ENCODE data around the gene RAPGEF4. TPM values are rescaled to one million over a fixed set of nuclear protein-coding genes. Genes with fewer than 3 reads are reported as not detected.

Gene RAPGEF4
- total and polyA plus RNA-seq, 2 of the 4 experiments (the other 2 are of a cell fraction): 1.7 to 3.2 TPM

GRCh38 chr2:173028141-173028540 is 292.5 kb downstream of the RAPGEF4 start:
- no CpG with 5 or more reads among the region's 1 CpG for WGBS, 2 experiments (ENCODE audit: extremely low coverage in 2 of 2, insufficient read length in 1 of 2)
- H3K9me1 ChIP-seq (ENCODE audit: insufficient read depth, low read length): peaks cover 2% of the 10 kb centered on the region
- H4K5ac ChIP-seq (ENCODE audit: low read depth, low read length): peak overlapping the region; percentile 100
- H3K4ac ChIP-seq (ENCODE audit: low read depth, low read length): peak overlapping the region; percentile 91
- intact Hi-C loops (cut with micrococcal nuclease): loop anchor here (1.0 to 5.0 kb wide), 4 partner anchors 47 to 1314 kb away; partner anchors contain the start of gene MAP3K20
- BruUV-seq (replicated peaks): no TSS peak
- no peaks in the 10 kb centered on the region for H3K27me3 ChIP-seq (ENCODE audit: control insufficient read depth, insufficient read depth, low read length)
- peak overlapping the region; percentile 75 for H3K9ac ChIP-seq (ENCODE audit: low read depth, low read length)
- peaks cover 9% of the 10 kb centered on the region for H3K4me1 ChIP-seq (ENCODE audit: control insufficient read depth, insufficient read depth, low read length)
- H3K27ac ChIP-seq (ENCODE audit: insufficient read depth, low read length): peak overlapping the region; percentile 99; the same call in 1 of the 2 replicates
- no peaks in the 10 kb centered on the region for H3K36me3 ChIP-seq (ENCODE audit: control insufficient read depth, insufficient read depth, low read length)
- H3K9me3 ChIP-seq (ENCODE audit: control insufficient read depth, insufficient read depth, low read length): no peaks in the 10 kb centered on the region
- H3K23ac ChIP-seq (ENCODE audit: low read depth, low read length): peak overlapping the region; percentile 74
- peak overlapping the region; percentile 94 for H2BK120ac ChIP-seq (ENCODE audit: low read depth, low read length)
- peak overlapping the region; percentile 80 for H2BK20ac ChIP-seq (ENCODE audit: low read depth, low read length)
- no peak; the same call in 1 of the 2 replicates for ATAC-seq (ENCODE audit: low read depth)
- no peak overlapping the region for H3K4me3 ChIP-seq (ENCODE audit: insufficient read depth, low read depth, low read length)
- peak overlapping the region; percentile 85 for H4K91ac ChIP-seq (ENCODE audit: insufficient read depth, low read depth, low read length)
- dilution Hi-C loops (cut with HindIII; ENCODE audit: low sequenced_read_pairs, unreplicated experiment): no loop called here
- H2AK9ac ChIP-seq (replicated peaks; ENCODE audit: low read depth, low read length, poor library complexity): no peak overlapping the region
- in situ Hi-C loops (cut with MboI; ENCODE audit: low sequenced_read_pairs): loop anchor here (5.0 to 25.0 kb wide), 2 partner anchors 184 to 334 kb away; partner anchors contain the start of gene CDCA7
- DNase-seq: no peak
- peak overlapping the region; percentile 24 for H2AFZ ChIP-seq (replicated peaks; ENCODE audit: low read length, poor library complexity)
- H2BK5ac ChIP-seq (ENCODE audit: low read depth, low read length, poor library complexity, severe bottlenecking): peak overlapping the region; percentile 54
- H2AK5ac ChIP-seq (ENCODE audit: low read depth, low read length): peak overlapping the region; percentile 77; the same call in 1 of the 2 replicates
- H3K14ac ChIP-seq (replicated peaks; ENCODE audit: low read depth, low read length): peak overlapping the region; percentile 85
- peak overlapping the region; percentile 81 for H3K4me2 ChIP-seq (ENCODE audit: low read depth, low read length)
- peak overlapping the region; percentile 13; the same call in 1 of the 2 replicates for H3K56ac ChIP-seq (ENCODE audit: extremely low read depth, insufficient read depth, low read length)
- H3K79me1 ChIP-seq (ENCODE audit: low read depth in 1 of 2, low read length in 2 of 2): no peaks in the 10 kb centered on the region; a peak in 1 of 4 replicates
- CTCF ChIA-PET: interaction anchor here (0.6 to 3.8 kb wide), 21 partner anchors 9 to 378 kb away, joined by 3 to 51 read pairs (median 3); no protein-coding TSS in a partner anchor
- peak overlapping the region; percentile 86; the same call in 2 of the 3 replicates for H2BK15ac ChIP-seq (ENCODE audit: low read depth, low read length)
- peak overlapping the region; percentile 15 to 93 for H4K8ac ChIP-seq (ENCODE audit: low read depth in 2 of 2, low read length in 2 of 2)
- TF ChIP-seq RAD21 (IDR thresholded peaks at IDR 0.05; ENCODE audit: low read length): no peak
- TF ChIP-seq RCOR1 (IDR thresholded peaks at IDR 0.05; ENCODE audit: insufficient replicate concordance, low read length): no peak
- TF ChIP-seq RFX5 (IDR thresholded peaks at IDR 0.05; ENCODE audit: low read depth, low read length): no peak
- TF ChIP-seq USF2 (IDR thresholded peaks at IDR 0.05; ENCODE audit: low read depth, low read length): no peak
- TF ChIP-seq MAZ (IDR thresholded peaks at IDR 0.05; ENCODE audit: borderline replicate concordance, low read depth, low read length): no peak
- no peak for TF ChIP-seq FOS (IDR thresholded peaks at IDR 0.05; ENCODE audit: low read depth, low read length)
- TF ChIP-seq POLR2A (IDR thresholded peaks at IDR 0.05; ENCODE audit: low read depth, low read length): no peak
- TF ChIP-seq CEBPB (IDR thresholded peaks at IDR 0.05; ENCODE audit: low read depth, low read length): no peak
- TF ChIP-seq NFE2L2 (IDR thresholded peaks at IDR 0.05; ENCODE audit: low read depth, low read length): no peak
- TF ChIP-seq MAFK (IDR thresholded peaks at IDR 0.05; ENCODE audit: low read depth, low read length): no peak
- TF ChIP-seq SMC3 (IDR thresholded peaks at IDR 0.05; ENCODE audit: low read depth, low read length): no peak
- TF ChIP-seq CTCF (conservative IDR thresholded peaks at IDR 0.05; ENCODE audit: low read depth, low read length): no peak
- TF ChIP-seq BHLHE40 (IDR thresholded peaks at IDR 0.05; ENCODE audit: low read depth, low read length): no peak
- no peak for TF ChIP-seq CHD1 (IDR thresholded peaks at IDR 0.05; ENCODE audit: low read depth, low read length)
- H4K20me1 ChIP-seq (ENCODE audit: insufficient read depth, low read length): no peaks in the 10 kb centered on the region
- peak overlapping the region; percentile 100 for H3K18ac ChIP-seq (ENCODE audit: low read depth, low read length)
- POLR2A ChIA-PET (ENCODE audit: unreplicated experiment): no interaction called here

Data from IMR-90 (cell line).